ENCODE measurements around the gene SP9.

Gene SP9

GRCh38 chr2:174330945-174331594, 3.7 kb upstream of the SP9 start:
- no peak overlapping the region for H3K27ac Mint-ChIP-seq
- H3K4me3 Mint-ChIP-seq, result no peak overlapping the region
- no peaks in the 10 kb centered on the region for H3K9me3 Mint-ChIP-seq
- ATAC-seq, result no peak
- peaks cover 73% of the 10 kb centered on the region for H3K4me1 Mint-ChIP-seq
- H3K27me3 Mint-ChIP-seq, result peaks cover 100% of the 10 kb centered on the region
- DNase-seq, result no peak

GRCh38 chr2:174331595-174332216, 3.0 kb upstream of the SP9 start:
- peaks cover 72% of the 10 kb centered on the region for H3K4me1 Mint-ChIP-seq
- no peak overlapping the region for H3K27ac Mint-ChIP-seq
- no peak overlapping the region for H3K4me3 Mint-ChIP-seq
- DNase-seq (no peak), ATAC-seq (no peak)
- H3K27me3 Mint-ChIP-seq, result peaks cover 100% of the 10 kb centered on the region
- H3K9me3 Mint-ChIP-seq, result no peaks in the 10 kb centered on the region

- H3K27me3 Mint-ChIP-seq, result peaks cover 100% of the 10 kb centered on the region
- peak overlapping the region; percentile 70 to 77 for H3K4me3 Mint-ChIP-seq
- H3K9me3 Mint-ChIP-seq, result no peaks in the 10 kb centered on the region
- peaks cover 68% of the 10 kb centered on the region for H3K4me1 Mint-ChIP-seq
- ATAC-seq (no peak), DNase-seq (no peak)
- no peak overlapping the region for H3K27ac Mint-ChIP-seq
Observed at GRCh38 chr2:174332217-174332963, 2.4 kb upstream of the SP9 start.

GRCh38 chr2:174333017-174333371, 1.8 kb upstream of the SP9 start:
- Mint-ChIP-seq H3K27ac (peak overlapping the region in 1 of 2 donors; percentile 27), H3K27me3 (peaks cover 100% of the 10 kb centered on the region), H3K4me3 (peak overlapping the region; percentile 70 to 77), H3K4me1 (peaks cover 67% of the 10 kb centered on the region), H3K9me3 (no peaks in the 10 kb centered on the region)
- DNase-seq (no peak), ATAC-seq (no peak)

DNA sequence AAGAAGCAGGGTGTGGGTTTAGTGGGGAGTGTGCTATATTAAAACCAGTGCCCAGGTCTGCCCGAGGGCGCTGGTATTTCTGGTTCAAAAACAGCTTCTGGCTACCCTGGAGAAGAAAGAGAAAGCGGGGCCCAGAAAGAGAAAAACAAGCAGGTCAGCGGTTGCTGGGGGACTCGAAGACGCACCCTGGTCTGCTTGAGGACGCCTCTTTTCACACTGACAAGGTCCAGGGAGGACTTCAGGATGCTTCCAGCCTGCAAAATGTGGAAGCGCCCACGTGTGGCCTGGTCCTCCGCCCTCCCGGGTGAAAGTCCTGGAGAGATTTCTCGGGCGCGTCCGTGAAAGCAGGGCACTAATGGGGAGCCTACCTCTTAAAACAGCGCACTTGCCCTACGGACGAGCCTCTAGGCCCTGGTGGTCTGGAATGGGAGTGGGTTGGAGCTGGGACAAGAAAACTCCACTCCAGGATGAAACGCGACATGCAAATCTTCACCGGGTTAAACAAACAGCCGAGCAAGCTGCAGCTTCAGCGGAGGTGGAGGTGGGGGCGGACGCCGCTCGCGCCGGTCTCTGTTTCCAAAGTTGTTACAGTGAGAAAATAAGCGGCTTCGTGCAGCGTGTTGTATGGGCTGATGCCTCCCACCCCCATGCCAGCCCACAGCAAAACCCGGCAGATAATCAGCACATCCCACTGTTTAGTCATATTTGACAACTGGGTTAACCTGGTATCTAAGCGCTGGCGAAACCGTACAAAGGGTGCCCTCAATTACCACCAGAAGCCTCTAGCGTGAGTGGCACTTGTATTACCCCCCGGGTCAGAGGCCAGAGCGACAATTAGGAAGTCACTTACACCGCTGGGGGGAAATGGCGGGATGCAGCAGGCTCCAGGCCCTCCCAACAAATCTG, 1.1 kb upstream of the SP9 start:
- Mint-ChIP-seq H3K4me1 (peaks cover 61% of the 10 kb centered on the region), H3K27me3 (peaks cover 100% of the 10 kb centered on the region), H3K4me3 (peak overlapping the region; percentile 70 to 77), H3K9me3 (no peaks in the 10 kb centered on the region), H3K27ac (peak overlapping the region in 1 of 2 donors; percentile 27)
- peak; percentile 12 for ATAC-seq
- DNase-seq, result no peak

GRCh38 chr2:174334278-174334715, 457 bp upstream of the SP9 start:
- Mint-ChIP-seq H3K4me1 (peaks cover 57% of the 10 kb centered on the region), H3K27me3 (peaks cover 100% of the 10 kb centered on the region), H3K4me3 (peak overlapping the region; percentile 70 to 77), H3K27ac (no peak overlapping the region), H3K9me3 (no peaks in the 10 kb centered on the region)
- ATAC-seq, result no peak
- DNase-seq, result no peak

DNA sequence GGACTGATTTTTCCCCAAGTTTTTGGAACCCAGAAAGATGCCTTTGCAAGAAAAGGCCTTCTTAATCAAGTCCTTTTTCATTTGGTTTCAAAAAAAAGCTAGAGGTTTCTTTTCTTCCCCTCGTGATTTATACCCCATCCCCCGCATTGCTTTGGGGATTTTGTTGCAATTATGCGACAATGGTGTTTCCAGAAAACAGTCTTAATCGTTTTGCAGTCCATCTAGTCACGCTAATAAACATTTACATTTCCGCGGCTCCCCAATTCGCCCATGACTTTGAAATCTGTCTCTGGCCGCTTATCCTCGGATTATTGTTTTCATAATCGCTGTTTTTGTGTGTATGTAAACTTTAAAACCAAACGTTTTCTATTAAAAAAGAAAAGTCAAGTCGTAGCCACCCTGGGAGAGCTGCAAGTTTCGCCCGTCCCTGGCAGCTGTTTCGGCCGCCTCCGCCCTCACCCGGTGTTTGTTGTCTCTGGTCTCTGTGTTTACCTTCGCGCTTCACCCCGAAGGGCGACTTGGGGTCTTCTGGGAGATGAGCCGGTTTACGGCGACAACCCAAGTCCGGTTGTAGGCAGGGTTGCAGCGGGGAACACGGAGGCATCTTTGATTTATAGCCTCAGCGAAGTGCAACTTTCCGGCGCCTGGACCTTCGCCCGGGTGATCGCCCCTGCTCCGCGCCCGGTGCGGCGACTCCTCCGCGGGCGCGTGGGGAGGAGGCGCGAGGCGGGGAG, 667 bp downstream of the SP9 start:
- Mint-ChIP-seq H3K9me3 (no peaks in the 10 kb centered on the region), H3K27me3 (peaks cover 100% of the 10 kb centered on the region), H3K4me1 (peaks cover 66% of the 10 kb centered on the region), H3K4me3 (peak overlapping the region; percentile 75 to 81), H3K27ac (no peak overlapping the region)
- ATAC-seq (no peak), DNase-seq (no peak)

GRCh38 chr2:174335988-174336500, 1.3 kb downstream of the SP9 start:
- H3K4me3 Mint-ChIP-seq, result peak overlapping the region; percentile 77 to 81
- no peaks in the 10 kb centered on the region for H3K9me3 Mint-ChIP-seq
- H3K27ac Mint-ChIP-seq, result no peak overlapping the region
- peaks cover 99% of the 10 kb centered on the region for H3K27me3 Mint-ChIP-seq
- ATAC-seq (peak; percentile 9), DNase-seq (peak in 1 of 2 donors; percentile 31)
- H3K4me1 Mint-ChIP-seq, result peaks cover 70% of the 10 kb centered on the region

- Mint-ChIP-seq H3K9me3 (no peaks in the 10 kb centered on the region), H3K27me3 (peaks cover 99% of the 10 kb centered on the region), H3K27ac (peak overlapping the region in 1 of 2 donors; percentile 34), H3K4me1 (peaks cover 76% of the 10 kb centered on the region), H3K4me3 (peak overlapping the region; percentile 73 to 77)
- ATAC-seq (peak; percentile 68), DNase-seq (peak; percentile 53 to 62)
Observed at GRCh38 chr2:174336501-174337336, 2.0 kb downstream of the SP9 start.

GRCh38 chr2:174337337-174338146, 2.8 kb downstream of the SP9 start:
- H3K9me3 Mint-ChIP-seq, result no peaks in the 10 kb centered on the region

DNA sequence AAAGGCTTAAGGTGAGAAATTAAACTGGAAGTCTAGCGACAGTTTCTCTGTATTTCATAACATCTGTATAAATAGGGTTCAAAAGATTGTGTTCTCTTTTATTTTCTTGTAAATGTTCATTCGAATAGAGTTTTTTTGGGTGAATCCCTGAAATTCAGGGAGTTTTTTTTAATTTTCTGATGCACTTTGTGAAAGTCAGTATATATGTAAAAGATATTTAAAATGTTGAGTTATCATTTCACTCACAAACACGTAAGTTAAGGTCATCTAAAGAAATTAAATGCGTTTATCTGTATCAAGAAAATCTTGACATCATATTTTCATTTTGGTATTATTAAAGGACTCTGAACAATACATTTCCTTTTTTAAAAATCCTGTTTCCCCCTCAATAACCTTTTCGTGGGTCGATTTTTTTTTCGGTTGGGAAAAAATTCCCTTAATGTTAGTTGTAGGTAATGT, 3.4 kb downstream of the SP9 start:
- no peaks in the 10 kb centered on the region for H3K9me3 Mint-ChIP-seq
- peaks cover 99% of the 10 kb centered on the region for H3K27me3 Mint-ChIP-seq
- DNase-seq, result no peak
- peaks cover 78% of the 10 kb centered on the region for H3K4me1 Mint-ChIP-seq
- H3K4me3 Mint-ChIP-seq, result peak overlapping the region; percentile 73 to 77
- ATAC-seq, result no peak
- no peak overlapping the region for H3K27ac Mint-ChIP-seq

More at GRCh38 chr2:174337337-174338146, 2.8 kb downstream of the SP9 start:
- Mint-ChIP-seq H3K27me3 (peaks cover 99% of the 10 kb centered on the region), H3K4me3 (peak overlapping the region; percentile 73 to 77), H3K4me1 (peaks cover 78% of the 10 kb centered on the region), H3K27ac (no peak overlapping the region)
- peak; percentile 40 to 47 for DNase-seq
- peak; percentile 42 for ATAC-seq

- peaks cover 78% of the 10 kb centered on the region for H3K4me1 Mint-ChIP-seq
- no peak overlapping the region for H3K27ac Mint-ChIP-seq
- DNase-seq (no peak), ATAC-seq (no peak)
- no peaks in the 10 kb centered on the region for H3K9me3 Mint-ChIP-seq
- no peak overlapping the region for H3K4me3 Mint-ChIP-seq
- peaks cover 99% of the 10 kb centered on the region for H3K27me3 Mint-ChIP-seq
Observed at GRCh38 chr2:174338671-174339560, 4.2 kb downstream of the SP9 start.
